Astrocyte (in vitro differentiated cells and primary cell): ENCODE data around the gene PTPRN2. TPM values are rescaled to one million over a fixed set of nuclear protein-coding genes. Genes with fewer than 3 reads are reported as not detected.

Experiments
- DNase-seq: peaks from one replicate; pipeline ENCODE4 v3.0.0-alpha.2; 2010; ENCODE audit warnings: low read depth
- FAIRE-seq: peaks from 2 replicates; lab custom pipeline; 2011; peaks lifted over from hg19 to GRCh38; lab: Jason Lieb, UNC
- H2AFZ ChIP-seq: 2 replicates; pipeline ENCODE4 v1.6.0; 2012; ENCODE audit warnings: low read depth, low read length, inconsistent platforms
- H3K27ac ChIP-seq: 2 replicates; pipeline ENCODE4 v1.5.1; 2011; ENCODE audit warnings: low read depth, low read length, inconsistent platforms
- H3K27me3 ChIP-seq: 2 replicates; pipeline ENCODE4 v1.6.0; 2011; ENCODE audit warnings: low read length, inconsistent platforms; ENCODE audit not compliant: insufficient read depth
- H3K36me3 ChIP-seq: 2 replicates; pipeline ENCODE4 v1.5.1; 2011; ENCODE audit warnings: low read length, inconsistent platforms; ENCODE audit not compliant: insufficient read depth
- H3K4me1 ChIP-seq: 2 replicates; pipeline ENCODE4 v1.5.1; 2011; ENCODE audit warnings: low read length, inconsistent platforms; ENCODE audit not compliant: insufficient read depth
- H3K4me2 ChIP-seq: 2 replicates; pipeline ENCODE4 v1.6.0; 2012; ENCODE audit warnings: low read length, inconsistent platforms
- H3K4me3 ChIP-seq: 2 replicates; pipeline ENCODE4 v1.5.1; 2011; ENCODE audit warnings: low read depth, mild to moderate bottlenecking, low read length, inconsistent platforms; ENCODE audit not compliant: insufficient read depth
- H3K79me2 ChIP-seq: 2 replicates; pipeline ENCODE4 v1.6.0; 2012; ENCODE audit warnings: mild to moderate bottlenecking, low read length, inconsistent platforms; ENCODE audit not compliant: insufficient read depth
- H3K9ac ChIP-seq: 2 replicates; pipeline ENCODE4 v1.6.0; 2012; ENCODE audit warnings: mild to moderate bottlenecking, low read length, inconsistent platforms
- H3K9me3 ChIP-seq: 2 replicates; pipeline ENCODE4 v1.5.1; 2012; ENCODE audit warnings: low read depth, mild to moderate bottlenecking, low read length, inconsistent platforms; ENCODE audit not compliant: insufficient read depth
- H4K20me1 ChIP-seq: 2 replicates; pipeline ENCODE4 v1.6.0; 2012; ENCODE audit warnings: low read length, inconsistent platforms; ENCODE audit not compliant: insufficient read depth
- H3K27ac Mint-ChIP-seq: one replicate; pipeline ENCODE4 v1.8.0; 2021; ENCODE audit warnings: mild to moderate bottlenecking, mixed read lengths; ENCODE audit not compliant: unreplicated experiment
- H3K27me3 Mint-ChIP-seq: one replicate; pipeline ENCODE4 v1.8.0; 2021; ENCODE audit warnings: low read depth, mixed read lengths; ENCODE audit not compliant: unreplicated experiment
- H3K36me3 Mint-ChIP-seq: one replicate; pipeline ENCODE4 v1.8.0; 2021; ENCODE audit warnings: low read depth, mixed read lengths; ENCODE audit not compliant: unreplicated experiment
- H3K4me1 Mint-ChIP-seq: one replicate; pipeline ENCODE4 v1.8.0; 2021; ENCODE audit warnings: low read depth, mixed read lengths; ENCODE audit not compliant: unreplicated experiment
- H3K4me3 Mint-ChIP-seq: one replicate; pipeline ENCODE4 v1.8.0; 2021; ENCODE audit warnings: mild to moderate bottlenecking, moderate library complexity, mixed read lengths; ENCODE audit not compliant: unreplicated experiment
- H3K9me3 Mint-ChIP-seq: one replicate; pipeline ENCODE4 v1.8.0; 2021; ENCODE audit warnings: mild to moderate bottlenecking, mixed read lengths; ENCODE audit not compliant: unreplicated experiment
- CTCF ChIP-seq: IDR thresholded peaks from 2 replicates; pipeline ENCODE4 v1.5.1; 2011; ENCODE audit warnings: low read depth, mild to moderate bottlenecking, inconsistent platforms, low read length, moderate library complexity; ENCODE audit not compliant: insufficient read depth
- EZH2 ChIP-seq: IDR thresholded peaks from 2 replicates; pipeline ENCODE4 v1.6.1; 2012; ENCODE audit warnings: mild to moderate bottlenecking, low read length, inconsistent platforms; ENCODE audit not compliant: insufficient read depth
- total RNA-seq: library from RNA; stranded (reverse); gene quantifications from 2 replicates; pipeline ENCODE4 v1.2.1, GENCODE V29; 2021

Gene PTPRN2
- total RNA-seq, 1 donor from 2014 or later, result 0.09 TPM

DNA sequence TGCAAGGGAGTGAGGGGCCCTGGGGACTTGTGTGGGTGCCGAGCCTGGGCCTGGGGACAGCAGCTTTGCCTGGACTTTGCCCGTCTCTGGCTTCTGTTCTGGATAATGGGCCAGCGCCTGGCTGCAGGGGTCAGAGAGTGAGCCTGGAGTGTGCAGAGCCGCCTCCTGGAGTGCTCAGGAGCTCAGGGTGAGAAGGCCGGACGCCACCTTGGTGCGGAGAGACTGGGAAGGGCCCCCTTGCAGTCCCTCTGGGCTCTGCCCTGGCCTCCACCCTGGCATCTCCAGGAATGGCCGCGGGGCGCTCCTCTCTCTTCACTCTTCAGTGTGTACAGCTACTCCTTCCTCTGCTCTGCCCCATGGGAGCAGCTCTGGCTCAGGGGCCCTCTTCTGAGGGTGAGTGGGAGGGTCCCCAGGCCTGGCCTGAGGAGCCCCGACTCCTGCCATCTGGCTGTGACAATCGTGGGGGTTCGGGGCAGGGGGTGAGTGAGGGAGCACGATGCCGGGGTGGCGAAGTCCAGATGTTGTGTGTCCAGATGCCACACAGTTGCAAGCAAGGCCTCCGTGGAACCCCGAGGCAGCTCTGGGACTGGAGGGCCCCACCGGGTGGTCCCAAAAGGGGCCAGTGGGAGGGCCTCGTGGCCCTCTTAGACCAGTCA is 1063.7 kb downstream of the PTPRN2 start:
- FAIRE-seq, result no peak
- TF ChIP-seq EZH2 (no peak), CTCF (no peak)
- no peak for DNase-seq
- H3K9me3 Mint-ChIP-seq, result peaks cover 29% of the 10 kb centered on the region
- no peak overlapping the region for H3K4me2 ChIP-seq
- H3K4me3 ChIP-seq, result no peak overlapping the region
- no peak overlapping the region for H3K27ac Mint-ChIP-seq
- no peaks in the 10 kb centered on the region for H3K36me3 Mint-ChIP-seq
- H3K36me3 ChIP-seq, result no peaks in the 10 kb centered on the region
- H3K9me3 ChIP-seq, result no peaks in the 10 kb centered on the region
- no peaks in the 10 kb centered on the region for H3K4me1 ChIP-seq
- no peak overlapping the region for H3K9ac ChIP-seq
- no peaks in the 10 kb centered on the region for H4K20me1 ChIP-seq
- H3K4me3 Mint-ChIP-seq, result no peak overlapping the region
- peaks cover 4% of the 10 kb centered on the region for H3K27me3 ChIP-seq
- H3K27me3 Mint-ChIP-seq, result no peaks in the 10 kb centered on the region
- no peak overlapping the region for H3K27ac ChIP-seq
- H3K79me2 ChIP-seq, result no peaks in the 10 kb centered on the region
- H3K4me1 Mint-ChIP-seq, result no peaks in the 10 kb centered on the region
- no peak overlapping the region for H2AFZ ChIP-seq

GRCh38 chr7:157523371-157523765 is 1064.3 kb downstream of the PTPRN2 start:
- Mint-ChIP-seq H3K4me1 (no peaks in the 10 kb centered on the region), H3K27me3 (no peaks in the 10 kb centered on the region), H3K4me3 (no peak overlapping the region), H3K27ac (no peak overlapping the region), H3K9me3 (peaks cover 32% of the 10 kb centered on the region), H3K36me3 (no peaks in the 10 kb centered on the region)
- H3K4me3 ChIP-seq, result no peak overlapping the region
- H3K27me3 ChIP-seq, result peaks cover 4% of the 10 kb centered on the region
- FAIRE-seq (no peak), DNase-seq (no peak)
- no peaks in the 10 kb centered on the region for H3K36me3 ChIP-seq
- no peaks in the 10 kb centered on the region for H3K9me3 ChIP-seq
- H3K27ac ChIP-seq, result no peak overlapping the region
- no peak overlapping the region for H3K9ac ChIP-seq
- no peaks in the 10 kb centered on the region for H3K4me1 ChIP-seq
- no peak overlapping the region for H3K4me2 ChIP-seq
- H3K79me2 ChIP-seq, result no peaks in the 10 kb centered on the region
- TF ChIP-seq CTCF, result no peak
- TF ChIP-seq EZH2, result no peak
- no peak overlapping the region for H2AFZ ChIP-seq
- H4K20me1 ChIP-seq, result no peaks in the 10 kb centered on the region

DNA sequence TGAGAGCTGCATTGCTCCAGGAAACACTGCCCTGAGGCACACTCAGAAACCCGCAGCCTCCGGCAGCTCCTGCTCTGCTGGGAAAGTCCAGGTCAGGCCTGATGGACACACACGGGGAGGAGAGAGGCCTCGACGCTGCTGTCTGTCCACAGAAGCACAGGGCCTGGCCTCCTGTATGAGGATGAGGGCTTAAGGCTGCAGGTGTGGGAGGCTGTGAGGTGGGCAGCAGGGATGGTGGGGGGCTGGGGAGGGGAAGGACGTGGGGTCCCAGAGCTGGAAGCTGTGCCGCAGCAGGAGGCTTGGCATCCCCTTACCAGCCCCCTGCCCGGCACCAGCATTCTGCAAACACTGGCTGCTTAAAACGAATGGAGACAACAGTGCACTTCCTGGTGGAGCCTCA is 1064.7 kb downstream of the PTPRN2 start:
- no peak for DNase-seq
- peaks cover 32% of the 10 kb centered on the region for H3K9me3 Mint-ChIP-seq
- no peak overlapping the region for H3K4me2 ChIP-seq
- no peak overlapping the region for H2AFZ ChIP-seq
- no peaks in the 10 kb centered on the region for H3K27me3 Mint-ChIP-seq
- no peak overlapping the region for H3K27ac Mint-ChIP-seq
- H4K20me1 ChIP-seq, result no peaks in the 10 kb centered on the region
- no peaks in the 10 kb centered on the region for H3K4me1 Mint-ChIP-seq
- H3K36me3 Mint-ChIP-seq, result no peaks in the 10 kb centered on the region
- no peak overlapping the region for H3K4me3 ChIP-seq
- FAIRE-seq, result no peak
- H3K4me3 Mint-ChIP-seq, result no peak overlapping the region
- no peaks in the 10 kb centered on the region for H3K4me1 ChIP-seq
- H3K36me3 ChIP-seq, result no peaks in the 10 kb centered on the region
- no peak overlapping the region for H3K9ac ChIP-seq
- no peaks in the 10 kb centered on the region for H3K9me3 ChIP-seq
- no peak overlapping the region for H3K27ac ChIP-seq
- H3K27me3 ChIP-seq, result peaks cover 4% of the 10 kb centered on the region
- H3K79me2 ChIP-seq, result no peaks in the 10 kb centered on the region
- no peak for TF ChIP-seq CTCF
- no peak for TF ChIP-seq EZH2
